ENCODE results near the gene CDR2.

- no peak for TF ChIP-seq CTCF (IDR thresholded peaks at IDR 0.05)
- TF ChIP-seq POLR2A (IDR thresholded peaks at IDR 0.05), result no peak
Measured at GRCh38 chr16:22385196-22385595, 10.8 kb upstream of the CDR2 start.

Data from heart left ventricle (tissue), 13 donors.